ENCODE data around the gene AK3. TPM values are rescaled to one million over a fixed set of nuclear protein-coding genes. Genes with fewer than 3 reads are reported as not detected.
A peak's percentile ranks its signal among the peaks of the same experiment; 100 is the strongest.

The AK3 gene
- polyA plus RNA-seq, 1 experiment: 30.1 TPM

- no peaks in the 10 kb centered on the region for H3K36me3 ChIP-seq (ENCODE audit: control insufficient read depth, insufficient read depth, low read length)
- DNase-seq (ENCODE audit: low read depth): no peak
- H3K4me3 ChIP-seq (ENCODE audit: low read depth, low read length): peak overlapping the region; percentile 70
- no peak for TF ChIP-seq CTCF (IDR thresholded peaks at IDR 0.05; ENCODE audit: insufficient read depth, low read depth, low read length)
- CTCF ChIA-PET: no interaction called here
- H3K27me3 ChIP-seq (ENCODE audit: control insufficient read depth, insufficient read depth, low read length): no peaks in the 10 kb centered on the region
- POLR2A ChIA-PET: no interaction called here
These were observed 2.0 kb downstream of the AK3 start for GRCh38 chr9:4738866-4739586.

GRCh38 chr9:4734150-4734549 is 6.9 kb downstream of the AK3 start:
- Histone ChIP-seq H3K4me3 (ENCODE audit: low read depth, low read length) (no peak overlapping the region), H3K36me3 (ENCODE audit: control insufficient read depth, insufficient read depth, low read length) (no peaks in the 10 kb centered on the region), H3K27me3 (ENCODE audit: control insufficient read depth, insufficient read depth, low read length) (no peaks in the 10 kb centered on the region)
- ChIA-PET CTCF (no interaction called here), POLR2A (no interaction called here)
- DNase-seq (ENCODE audit: low read depth): no peak
- TF ChIP-seq CTCF (IDR thresholded peaks at IDR 0.05; ENCODE audit: insufficient read depth, low read depth, low read length): no peak

GRCh38 chr9:4732890-4733289 is 8.1 kb downstream of the AK3 start:
- Histone ChIP-seq H3K27me3 (ENCODE audit: control insufficient read depth, insufficient read depth, low read length) (no peaks in the 10 kb centered on the region), H3K4me3 (ENCODE audit: low read depth, low read length) (no peak overlapping the region), H3K36me3 (ENCODE audit: control insufficient read depth, insufficient read depth, low read length) (no peaks in the 10 kb centered on the region)
- no peak for DNase-seq (ENCODE audit: low read depth)
- ChIA-PET POLR2A (interaction anchor here (0.6 kb wide), 1 partner anchor 27 kb away, joined by 3 read pairs; no protein-coding TSS in a partner anchor), CTCF (interaction anchor here (0.6 to 1.4 kb wide), 4 partner anchors 14 to 896 kb away, joined by 3 to 5 read pairs (median 3); partner anchors contain the start of gene RIC1)
- no peak for TF ChIP-seq CTCF (IDR thresholded peaks at IDR 0.05; ENCODE audit: insufficient read depth, low read depth, low read length)

- TF ChIP-seq CTCF (IDR thresholded peaks at IDR 0.05; ENCODE audit: insufficient read depth, low read depth, low read length): no peak
- Histone ChIP-seq H3K4me3 (ENCODE audit: low read depth, low read length) (no peak overlapping the region), H3K27me3 (ENCODE audit: control insufficient read depth, insufficient read depth, low read length) (no peaks in the 10 kb centered on the region), H3K36me3 (ENCODE audit: control insufficient read depth, insufficient read depth, low read length) (no peaks in the 10 kb centered on the region)
- DNase-seq (ENCODE audit: low read depth): no peak
- POLR2A ChIA-PET: no interaction called here
- CTCF ChIA-PET: no interaction called here
These were observed 13.4 kb downstream of the AK3 start for GRCh38 chr9:4727593-4727992.

- DNase-seq (ENCODE audit: low read depth): no peak
- no peaks in the 10 kb centered on the region for H3K27me3 ChIP-seq (ENCODE audit: control insufficient read depth, insufficient read depth, low read length)
- ChIA-PET CTCF (no interaction called here), POLR2A (no interaction called here)
- H3K36me3 ChIP-seq (ENCODE audit: control insufficient read depth, insufficient read depth, low read length): no peaks in the 10 kb centered on the region
- no peak overlapping the region for H3K4me3 ChIP-seq (ENCODE audit: low read depth, low read length)
- TF ChIP-seq CTCF (IDR thresholded peaks at IDR 0.05; ENCODE audit: insufficient read depth, low read depth, low read length): no peak
These were observed 15.1 kb downstream of the AK3 start for GRCh38 chr9:4725706-4726442.

Data from BJ (cell line).